Activated CD8-positive, alpha-beta memory T cell treated with anti-CD3 and anti-CD28 coated beads, Interleukin-2, amount 50 U/mL, for 24 hours (primary cell): Measurements from ENCODE around the gene PFKL.
"Not testable (repeated sequence)": the region's sequence is repeated elsewhere in the genome, so short reads cannot be mapped to it uniquely, and the experiment has no call there.

Experiments used
- DNase-seq: peaks from one replicate; pipeline ENCODE4 v3.0.0-alpha.2; 2020; ENCODE audit errors: extremely low read depth

PFKL gene

GRCh38 chr21:44279354-44280260 lies 20.2 kb upstream of the PFKL start:
- no peak for DNase-seq

GRCh38 chr21:44281801-44282200 lies 18.1 kb upstream of the PFKL start:
- DNase-seq: no peak

- no peak for DNase-seq
These were observed 17.5 kb upstream of the PFKL start for GRCh38 chr21:44282370-44282769.

- DNase-seq: not testable (repeated sequence)
These were observed 16.6 kb upstream of the PFKL start for GRCh38 chr21:44283211-44283785.

- no peak for DNase-seq
These were observed 15.9 kb upstream of the PFKL start for GRCh38 chr21:44283948-44284347.

- no peak for DNase-seq
These were observed 14.5 kb upstream of the PFKL start, which contains the start of gene AIRE for GRCh38 chr21:44285138-44285992. Gene AIRE, plus strand, starts transcription at chr21:44285876. Its CDS starts 131 bp downstream, at chr21:44286007.

GRCh38 chr21:44286086-44286715 lies 13.7 kb upstream of the PFKL start:
- no peak for DNase-seq

- no peak for DNase-seq
These were observed 12.9 kb upstream of the PFKL start for GRCh38 chr21:44286716-44287632.

- DNase-seq: no peak
These were observed 11.4 kb upstream of the PFKL start for GRCh38 chr21:44288251-44289110.

GRCh38 chr21:44289381-44290010 lies 10.4 kb upstream of the PFKL start:
- DNase-seq: no peak

GRCh38 chr21:44290327-44291077 lies 9.4 kb upstream of the PFKL start:
- no peak for DNase-seq

- DNase-seq: no peak
These were observed 8.5 kb upstream of the PFKL start for GRCh38 chr21:44291078-44291935.

GRCh38 chr21:44291936-44292811 lies 7.7 kb upstream of the PFKL start:
- DNase-seq: no peak

GRCh38 chr21:44292812-44293195 lies 7.0 kb upstream of the PFKL start:
- DNase-seq: no peak

GRCh38 chr21:44293551-44294231 lies 6.2 kb upstream of the PFKL start:
- DNase-seq: no peak
